Upper lobe of left lung (tissue), 6 donors: ENCODE data around the gene ANO10. TPM values are rescaled to one million over a fixed set of nuclear protein-coding genes. Genes with fewer than 3 reads are reported as not detected.

Experiments used
- ATAC-seq, 2 donors: fragments of 200-7000 bp; cut with Tn5 transposase; one replicate each; pipeline ENCODE4 v1.9.1; 2022; ENCODE audit warnings: mild to moderate bottlenecking in 2 of 2, moderate library complexity in 2 of 2; ENCODE audit not compliant: low FRiP score in 2 of 2
- DNase-seq, 2 donors: peaks; one replicate each; pipeline ENCODE4 v3.0.0-alpha.2; 2019 to 2020
- H3K27ac ChIP-seq, 4 donors: fragments of 200-600 bp; sonication (generic); one replicate each; pipeline ENCODE4 v1.5.1; 2016 to 2019
- H3K27me3 ChIP-seq, 4 donors: fragments of 200-600 bp; sonication (generic); one replicate each; pipeline ENCODE4 v1.5.1; 2017 to 2019
- H3K36me3 ChIP-seq, 4 donors: fragments of 200-600 bp; sonication (generic); one replicate each; pipeline ENCODE4 v1.5.1; 2016 to 2019
- H3K4me1 ChIP-seq, 4 donors: fragments of 200-600 bp; sonication (generic); one replicate each; pipeline ENCODE4 v1.5.1; 2018 to 2019
- H3K4me3 ChIP-seq, 4 donors: fragments of 200-600 bp; sonication (generic); one replicate each; pipeline ENCODE4 v1.5.1; 2017 to 2019; ENCODE audit warnings: mild to moderate bottlenecking in 2 of 4, moderate library complexity in 1 of 4
- H3K9me3 ChIP-seq, 4 donors: fragments of 200-600 bp; sonication (generic); one replicate each; pipeline ENCODE4 v1.5.1; 2018 to 2019
- CTCF ChIP-seq, 6 experiments: fragments of 450-650 bp in 4 of 6; fragments of 200-600 bp in 2 of 6; sonication (generic) in 2 of 6; IDR thresholded peaks; one replicate each; pipeline ENCODE4 v1.5.1; 2016 to 2019; ENCODE audit warnings: antibody characterized with exemption in 6 of 6
- EP300 ChIP-seq, 4 donors: sonication (generic); formaldehyde crosslinking; IDR thresholded peaks; one replicate each; pipeline ENCODE4 v1.5.1; 2017; ENCODE audit warnings: antibody characterized with exemption in 4 of 4, control low read depth in 2 of 4
- POLR2A ChIP-seq, 4 donors: fragments of 450-650 bp; IDR thresholded peaks; one replicate each; pipeline ENCODE4 v1.5.1; 2016 to 2017; ENCODE audit warnings: antibody characterized with exemption in 4 of 4, mild to moderate bottlenecking in 2 of 4
- POLR2AphosphoS5 ChIP-seq, 2 donors: sonication (generic); formaldehyde crosslinking; IDR thresholded peaks; one replicate each; pipeline ENCODE4 v1.5.1; 2017; ENCODE audit warnings: antibody characterized with exemption in 2 of 2
- WGBS, 2 donors: methylation state at CpG; one replicate each; pipeline ENCODE4 v1.1.5; 2017 to 2018; 5-methylcytosine and 5-hydroxymethylcytosine counted together
- total RNA-seq, 6 donors: library from RNA; depleted of rRNA in 4 of 6; stranded (reverse); fragments of >200 nt in 4 of 6; gene quantifications; one replicate each; pipeline versions ENCODE4 v1.1.0 to v1.2.1, GENCODE V29; 2016 to 2021
- donor health status: DM: no; HTN: no; CAD: no; lungs with moderate emphysema.
- donor health status: DM: no; HTN: yes; CAD: no; lungs with severe emphysema.

Gene ANO10
- total RNA-seq, 6 donors from 2014 or later: 12.9 to 27.2 (median 18.3) TPM

- Histone ChIP-seq H3K4me3 (no peak overlapping the region), H3K27me3 (no peaks in the 10 kb centered on the region), H3K27ac (no peak overlapping the region), H3K9me3 (peaks cover 21 to 23% (median 23%) of the 10 kb centered on the region in 4 donors), H3K36me3 (peaks cover 21 to 99% (median 64%) of the 10 kb centered on the region in 4 donors), H3K4me1 (peaks cover 0 to 6% (median 3%) of the 10 kb centered on the region in 4 donors)
- no peak for ATAC-seq
- TF ChIP-seq CTCF (IDR thresholded peaks at IDR 0.05) (no peak), POLR2A (IDR thresholded peaks at IDR 0.05) (no peak), POLR2AphosphoS5 (IDR thresholded peaks at IDR 0.05) (no peak), EP300 (IDR thresholded peaks at IDR 0.05) (no peak)
- DNase-seq: no peak
- WGBS, 2 donors: 85 to 87% methylated on average over 2 of the region's 2 CpGs
Measured at GRCh38 chr3:43341788-43342187, 280.0 kb downstream of the ANO10 start.

GRCh38 chr3:43340403-43340802, 281.4 kb downstream of the ANO10 start:
- no peak for TF ChIP-seq POLR2AphosphoS5 (IDR thresholded peaks at IDR 0.05)
- no peak for TF ChIP-seq POLR2A (IDR thresholded peaks at IDR 0.05)
- no peak for TF ChIP-seq EP300 (IDR thresholded peaks at IDR 0.05)
- TF ChIP-seq CTCF (IDR thresholded peaks at IDR 0.05): no peak
- Histone ChIP-seq H3K4me3 (no peak overlapping the region), H3K4me1 (peaks cover 0 to 6% (median 2%) of the 10 kb centered on the region in 4 donors), H3K36me3 (peaks cover 21 to 99% (median 61%) of the 10 kb centered on the region in 4 donors), H3K27me3 (no peaks in the 10 kb centered on the region), H3K27ac (no peak overlapping the region), H3K9me3 (peaks cover 23 to 32% (median 27%) of the 10 kb centered on the region in 4 donors)
- no peak for DNase-seq
- no peak for ATAC-seq
- 94 to 98% methylated on average over 7 of the region's 7 CpGs for WGBS, 2 donors

- no peak for DNase-seq
- peaks cover 17 to 99% (median 63%) of the 10 kb centered on the region in 4 donors for H3K36me3 ChIP-seq
- peaks cover 23 to 32% (median 27%) of the 10 kb centered on the region in 4 donors for H3K9me3 ChIP-seq
- no peaks in the 10 kb centered on the region for H3K27me3 ChIP-seq
- peaks cover 0 to 2% (median 0%) of the 10 kb centered on the region in 4 donors for H3K4me1 ChIP-seq
- H3K4me3 ChIP-seq: no peak overlapping the region
- WGBS, 2 donors: 94 to 97% methylated on average over 2 of the region's 2 CpGs
- H3K27ac ChIP-seq: no peak overlapping the region
- ATAC-seq: no peak
- TF ChIP-seq POLR2AphosphoS5 (IDR thresholded peaks at IDR 0.05) (no peak), POLR2A (IDR thresholded peaks at IDR 0.05) (no peak), EP300 (IDR thresholded peaks at IDR 0.05) (no peak), CTCF (IDR thresholded peaks at IDR 0.05) (no peak)
Measured at GRCh38 chr3:43338295-43338694, 283.5 kb downstream of the ANO10 start.

GRCh38 chr3:43335799-43336198, 286.0 kb downstream of the ANO10 start:
- no peaks in the 10 kb centered on the region for H3K27me3 ChIP-seq
- no peak overlapping the region for H3K4me3 ChIP-seq
- TF ChIP-seq CTCF (IDR thresholded peaks at IDR 0.05) (no peak), POLR2AphosphoS5 (IDR thresholded peaks at IDR 0.05) (no peak), POLR2A (IDR thresholded peaks at IDR 0.05) (no peak), EP300 (IDR thresholded peaks at IDR 0.05) (no peak)
- ATAC-seq (no peak), DNase-seq (no peak)
- H3K27ac ChIP-seq: no peak overlapping the region
- peaks cover 0 to 5% (median 0%) of the 10 kb centered on the region in 4 donors for H3K4me1 ChIP-seq
- 91 to 96% methylated on average over 1 of the region's 1 CpG for WGBS, 2 donors
- H3K36me3 ChIP-seq: peaks cover 7 to 86% (median 46%) of the 10 kb centered on the region in 4 donors
- H3K9me3 ChIP-seq: peaks cover 23 to 32% (median 27%) of the 10 kb centered on the region in 4 donors

GRCh38 chr3:43334976-43335375, 286.8 kb downstream of the ANO10 start:
- Histone ChIP-seq H3K4me3 (no peak overlapping the region), H3K9me3 (peaks cover 23 to 32% (median 27%) of the 10 kb centered on the region in 4 donors), H3K4me1 (peaks cover 0 to 8% (median 0%) of the 10 kb centered on the region in 4 donors), H3K27me3 (no peaks in the 10 kb centered on the region), H3K27ac (no peak overlapping the region), H3K36me3 (peaks cover 0 to 78% (median 39%) of the 10 kb centered on the region in 4 donors)
- ATAC-seq: no peak
- DNase-seq: no peak
- WGBS, 2 donors: 69 to 83% methylated on average over 1 of the region's 1 CpG
- TF ChIP-seq POLR2AphosphoS5 (IDR thresholded peaks at IDR 0.05): no peak
